Common myeloid progenitor, CD34-positive (primary cell): Measurements from ENCODE around the gene ADAP2.

Source experiments
- CTCF ChIA-PET: fragments of 350-600 bp; sonication (Branson Sonifier 250); formaldehyde crosslinking; loops from one replicate; lab custom pipeline; 2021; ENCODE audit warnings: antibody characterized with exemption; lab: Charles Lee
- POLR2A ChIA-PET: fragments of 350-600 bp; sonication (Branson Sonifier 250); formaldehyde crosslinking; loops from one replicate; lab custom pipeline; 2021; ENCODE audit warnings: antibody characterized with exemption; lab: Charles Lee
- DNase-seq, 3 donors: peaks; one replicate each; pipeline versions ENCODE4 v3.0.0 to v3.0.0-alpha.2; 2013
- H3K27ac ChIP-seq, 2 experiments: 1 replicate in 1 of 2; 2 replicates in 1 of 2; pipeline ENCODE4 v1.7.0; 2013; ENCODE audit warnings: inconsistent platforms in 2 of 2, low read length in 2 of 2, mild to moderate bottlenecking in 2 of 2, low read depth in 1 of 2, moderate library complexity in 1 of 2; ENCODE audit not compliant: severe bottlenecking in 2 of 2, insufficient read depth in 1 of 2, poor library complexity in 1 of 2
- H3K27me3 ChIP-seq, 5 experiments: replicated peaks in 2 of 5; 1 replicate in 3 of 5; 2 replicates in 2 of 5; pipeline versions ENCODE4 v1.6.1 to v1.7.0; 2013; ENCODE audit warnings: low read length in 4 of 5, mild to moderate bottlenecking in 2 of 5, moderate library complexity in 2 of 5, inconsistent platforms in 1 of 5; ENCODE audit not compliant: insufficient read depth in 5 of 5, control insufficient read depth in 4 of 5
- H3K36me3 ChIP-seq, 4 experiments: 1 replicate in 2 of 4; 2 replicates in 2 of 4; pipeline versions ENCODE4 v1.6.1 to v1.7.0; 2013; ENCODE audit warnings: low read length in 3 of 4, control low read depth in 1 of 4, mild to moderate bottlenecking in 1 of 4; ENCODE audit not compliant: control insufficient read depth in 4 of 4, insufficient read depth in 4 of 4
- H3K4me1 ChIP-seq, 4 experiments: 1 replicate in 3 of 4; 2 replicates in 1 of 4; pipeline versions ENCODE4 v1.6.1 to v1.7.1; 2013; ENCODE audit warnings: low read length in 3 of 4, mild to moderate bottlenecking in 3 of 4, control low read depth in 1 of 4, inconsistent platforms in 1 of 4, moderate library complexity in 1 of 4; ENCODE audit not compliant: control insufficient read depth in 4 of 4, insufficient read depth in 4 of 4; ENCODE audit errors: control extremely low read depth in 1 of 4
- H3K4me3 ChIP-seq, 7 experiments: 1 replicate in 4 of 7; 2 replicates in 3 of 7; pipeline versions ENCODE4 v1.5.1 to v1.7.0; 2013; ENCODE audit warnings: mild to moderate bottlenecking in 7 of 7, low read length in 6 of 7, moderate library complexity in 6 of 7, inconsistent platforms in 2 of 7, low read depth in 2 of 7, control low read depth in 1 of 7; ENCODE audit not compliant: insufficient read depth in 4 of 7, control insufficient read depth in 1 of 7; ENCODE audit errors: extremely low read depth in 1 of 7
- H3K9me3 ChIP-seq, 5 experiments: 1 replicate in 4 of 5; 2 replicates in 1 of 5; pipeline versions ENCODE4 v1.6.1 to v1.7.1; 2013; ENCODE audit warnings: low read length in 4 of 5, mild to moderate bottlenecking in 2 of 5, inconsistent platforms in 1 of 5, low read depth in 1 of 5, moderate library complexity in 1 of 5; ENCODE audit not compliant: control insufficient read depth in 4 of 5, insufficient read depth in 2 of 5; ENCODE audit errors: control extremely low read depth in 1 of 5
- WGBS: methylation state at CpG from one replicate; pipeline ENCODE4 v1.1.5; 2013; ENCODE audit not compliant: insufficient coverage; 5-methylcytosine and 5-hydroxymethylcytosine counted together

Gene ADAP2

DNA sequence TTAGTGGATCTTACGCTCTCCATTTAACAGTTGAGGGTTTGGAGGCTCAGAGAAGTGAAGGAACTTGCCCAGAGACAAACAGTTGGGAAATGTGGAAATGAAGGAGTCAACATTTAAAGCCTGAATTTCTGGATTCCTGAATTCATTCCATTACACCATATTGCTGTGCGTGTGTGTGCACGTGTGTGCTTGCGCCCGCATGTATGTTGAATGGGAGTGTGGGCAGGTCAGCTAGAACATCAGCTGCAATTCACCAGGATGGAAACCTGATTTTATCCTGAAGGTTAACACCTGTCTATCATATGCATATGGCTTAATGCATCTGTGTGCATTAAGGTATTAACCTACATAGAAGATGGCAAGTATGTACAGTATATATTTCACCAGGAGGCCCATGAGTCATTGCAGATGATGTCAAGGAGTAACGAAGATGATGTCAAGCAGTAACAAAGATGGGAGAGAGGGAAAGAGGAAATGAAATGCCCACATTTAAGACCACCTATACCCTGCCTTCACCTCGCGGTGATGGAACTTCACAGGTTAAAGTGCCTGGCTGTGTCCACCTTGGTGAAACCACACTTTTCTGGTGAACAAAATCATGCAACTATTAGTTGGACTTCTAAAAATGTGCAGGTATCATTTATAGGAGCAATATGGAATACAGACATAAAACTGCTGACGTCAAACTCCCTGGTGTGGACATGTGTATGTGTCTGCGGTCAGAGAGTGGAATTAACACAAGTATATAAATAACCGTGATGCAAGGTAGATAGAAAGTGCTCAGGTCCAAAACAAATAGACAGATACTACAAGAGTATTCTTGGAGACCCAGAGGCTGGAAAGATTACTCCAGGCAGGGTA lies 832 bp upstream of the ADAP2 start:
- WGBS = 98% methylated on average over 7 of the region's 11 CpGs

DNA sequence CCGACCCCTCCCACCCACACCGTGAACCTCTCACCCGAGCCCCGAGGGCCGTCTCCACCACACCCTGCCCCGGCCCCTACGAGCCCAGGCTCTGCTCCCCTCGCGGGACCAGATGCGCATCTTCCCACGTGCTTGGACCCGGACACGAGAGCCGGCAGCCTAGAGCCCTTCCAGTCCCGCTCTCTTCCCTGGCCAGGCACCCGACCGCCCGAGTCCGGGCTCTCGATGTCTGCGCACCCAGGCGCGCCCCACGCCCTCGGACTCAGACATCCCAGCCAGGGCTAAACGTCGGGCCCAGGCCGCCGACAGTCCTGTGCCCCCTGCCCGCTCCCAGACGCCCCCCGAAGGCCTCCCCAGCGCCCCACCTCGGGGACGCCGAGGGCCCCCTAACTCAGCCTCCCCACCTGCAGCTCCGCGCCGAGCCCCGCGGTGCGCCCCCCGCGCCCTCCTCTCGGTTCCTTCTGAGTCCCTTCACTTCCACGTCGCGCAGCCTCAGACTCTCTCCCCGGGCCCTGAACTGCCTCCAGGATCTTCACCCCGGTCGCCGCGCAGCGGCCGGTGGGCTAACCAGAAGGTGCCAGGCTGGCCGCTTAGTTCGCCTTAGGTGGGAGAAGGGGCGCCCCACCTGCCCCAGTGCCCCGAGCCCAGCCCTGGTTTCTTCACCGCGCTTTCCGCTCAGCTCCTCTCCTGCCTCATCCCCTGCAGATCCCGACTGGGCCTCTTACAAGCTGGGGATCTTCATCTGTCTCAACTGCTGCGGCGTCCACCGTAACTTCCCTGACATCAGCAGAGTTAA lies 688 bp downstream of the ADAP2 start:
- Histone ChIP-seq H3K4me1 (peaks cover 0 to 18% (median 16%) of the 10 kb centered on the region in 4 experiments), H3K27ac (no peak overlapping the region), H3K9me3 (no peaks in the 10 kb centered on the region), H3K27me3 (peaks cover 8 to 57% (median 20%) of the 10 kb centered on the region in 5 experiments), H3K4me3 (peak overlapping the region; percentile 8 to 67 (median 50)), H3K36me3 (no peaks in the 10 kb centered on the region)
- 7% methylated on average over 54 of the region's 66 CpGs for WGBS
- POLR2A ChIA-PET = interaction anchor here (0.9 kb wide), 1 partner anchor 48 kb away, joined by 4 read pairs; no protein-coding TSS in a partner anchor
- peak in 2 of 3 donors; percentile 37 to 48 for DNase-seq
- CTCF ChIA-PET = interaction anchor here (0.6 to 2.1 kb wide), 4 partner anchors 12 to 108 kb away, joined by 3 to 7 read pairs (median 3); no protein-coding TSS in a partner anchor

More for the DNA sequence above, 832 bp upstream of the ADAP2 start:
- Histone ChIP-seq H3K4me1 (peaks cover 0 to 18% (median 16%) of the 10 kb centered on the region in 4 experiments), H3K9me3 (no peaks in the 10 kb centered on the region), H3K27me3 (peaks cover 8 to 49% (median 20%) of the 10 kb centered on the region in 5 experiments), H3K4me3 (peak overlapping the region in 4 of 7 experiments; percentile 43 to 67 (median 54)), H3K27ac (no peak overlapping the region), H3K36me3 (no peaks in the 10 kb centered on the region)
- CTCF ChIA-PET = no interaction called here
- POLR2A ChIA-PET = interaction anchor here (0.5 to 0.6 kb wide), 3 partner anchors 14 to 269 kb away, joined by 3 read pairs; no protein-coding TSS in a partner anchor
- DNase-seq = no peak

DNA sequence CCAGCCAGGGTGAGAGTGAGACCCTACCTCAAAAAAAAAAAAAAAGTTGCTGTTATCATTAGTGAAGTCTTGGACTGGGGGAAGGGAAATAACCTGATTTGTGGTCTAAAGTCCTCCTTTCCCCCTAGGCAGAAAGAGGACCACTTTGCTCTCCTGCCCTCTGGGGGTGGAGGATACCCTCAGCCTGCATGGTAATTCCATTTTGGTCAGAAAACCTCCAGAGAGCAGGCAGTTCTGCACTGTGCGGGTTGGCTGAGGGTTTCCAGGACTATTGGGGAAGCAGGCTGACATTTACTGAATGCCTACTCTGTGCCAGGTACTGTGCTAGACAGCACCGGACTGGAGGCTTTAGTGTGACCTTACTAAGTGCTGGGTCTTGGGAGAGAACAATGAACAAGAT lies 2.6 kb downstream of the ADAP2 start:
- Histone ChIP-seq H3K4me3 (no peak overlapping the region), H3K4me1 (peaks cover 0 to 18% (median 16%) of the 10 kb centered on the region in 4 experiments), H3K27ac (no peak overlapping the region), H3K36me3 (no peaks in the 10 kb centered on the region), H3K27me3 (peaks cover 8 to 57% (median 20%) of the 10 kb centered on the region in 5 experiments), H3K9me3 (no peaks in the 10 kb centered on the region)
- 78% methylated on average over 1 of the region's 2 CpGs for WGBS
- ChIA-PET CTCF (interaction anchor here (2.1 kb wide), 1 partner anchor 14 kb away, joined by 7 read pairs; no protein-coding TSS in a partner anchor), POLR2A (interaction anchor here (0.6 kb wide), 1 partner anchor 36 kb away, joined by 4 read pairs; no protein-coding TSS in a partner anchor)
- peak in 2 of 3 donors; percentile 24 for DNase-seq

DNA sequence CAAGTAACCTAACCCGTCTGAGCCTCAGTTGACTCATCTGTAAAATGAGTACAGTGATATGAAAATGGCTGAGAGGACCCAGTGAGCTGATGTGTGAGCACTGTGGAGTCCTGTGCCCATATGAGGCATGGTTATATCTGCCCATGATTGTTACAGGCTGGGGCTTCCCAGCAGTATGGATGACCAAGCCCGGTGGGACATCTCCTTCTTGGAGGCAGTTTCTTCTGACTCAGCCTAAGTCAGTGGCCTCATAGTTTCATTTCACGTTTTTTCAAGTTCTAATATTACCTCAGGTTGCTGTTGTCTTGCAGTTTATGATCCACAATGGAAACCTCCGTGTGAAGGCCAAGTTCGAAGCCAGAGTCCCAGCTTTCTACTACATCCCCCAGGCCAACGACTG lies 4.8 kb downstream of the ADAP2 start:
- CTCF ChIA-PET = interaction anchor here (0.8 to 1.3 kb wide), 2 partner anchors 10 to 14 kb away, joined by 3 to 4 read pairs; no protein-coding TSS in a partner anchor
- H3K4me3 ChIP-seq = no peak overlapping the region
- H3K27ac ChIP-seq = no peak overlapping the region
- POLR2A ChIA-PET = no interaction called here
- peaks cover 0 to 14% (median 13%) of the 10 kb centered on the region in 4 experiments for H3K4me1 ChIP-seq
- no peak for DNase-seq
- H3K9me3 ChIP-seq = no peaks in the 10 kb centered on the region
- peaks cover 0 to 40% (median 12%) of the 10 kb centered on the region in 5 experiments for H3K27me3 ChIP-seq
- H3K36me3 ChIP-seq = no peaks in the 10 kb centered on the region
- WGBS = 96% methylated on average over 3 of the region's 6 CpGs

DNA sequence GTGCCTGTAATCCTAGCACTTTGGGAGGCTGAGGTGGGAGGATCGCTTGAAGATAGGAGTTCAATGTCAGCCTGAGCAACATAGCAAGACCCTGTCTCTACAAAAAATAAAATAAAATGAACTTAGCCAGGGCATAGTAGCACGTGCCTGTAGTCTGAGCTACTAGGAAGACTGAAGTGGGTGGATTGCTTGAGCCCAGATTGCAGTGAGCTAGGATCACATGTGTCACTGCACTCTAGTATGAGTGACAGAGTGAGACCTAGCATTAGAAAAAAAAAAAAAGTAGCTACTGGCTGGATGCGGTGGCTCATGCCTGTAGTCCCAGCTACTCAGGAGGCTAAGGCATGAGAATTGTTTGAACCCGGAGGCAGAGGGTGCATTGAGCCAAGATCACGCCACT lies 6.0 kb downstream of the ADAP2 start:
- WGBS = 100% methylated on average over 2 of the region's 5 CpGs
- H3K27ac ChIP-seq = no peak overlapping the region
- ChIA-PET POLR2A (no interaction called here), CTCF (interaction anchor here (0.9 to 1.3 kb wide), 2 partner anchors 9 to 21 kb away, joined by 3 read pairs; no protein-coding TSS in a partner anchor)
- H3K4me1 ChIP-seq = peaks cover 0 to 2% (median under 1%) of the 10 kb centered on the region in 4 experiments
- no peaks in the 10 kb centered on the region for H3K9me3 ChIP-seq
- peaks cover 0 to 28% (median 8%) of the 10 kb centered on the region in 5 experiments for H3K27me3 ChIP-seq
- no peak for DNase-seq
- H3K4me3 ChIP-seq = no peak overlapping the region
- no peaks in the 10 kb centered on the region for H3K36me3 ChIP-seq

DNA sequence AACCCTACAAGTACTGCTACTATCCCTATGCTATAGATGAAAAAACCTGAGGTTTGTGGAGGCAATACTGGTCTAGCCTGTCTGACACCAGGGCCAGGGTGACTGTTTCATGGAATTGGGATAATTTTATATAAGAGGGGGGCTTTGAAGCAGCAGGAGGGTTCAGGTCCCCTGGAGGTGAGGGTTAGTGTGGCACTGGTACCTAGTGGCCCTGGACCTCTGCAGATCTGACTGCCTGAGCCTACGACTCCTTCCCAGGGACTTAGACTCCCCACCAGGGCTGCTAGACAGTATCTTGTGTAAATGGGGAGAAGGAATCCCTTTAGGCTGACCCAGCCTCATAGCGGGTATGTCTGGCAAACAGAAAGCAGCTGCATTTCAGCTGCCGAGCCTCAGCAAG lies 6.8 kb downstream of the ADAP2 start:
- no peaks in the 10 kb centered on the region for H3K4me1 ChIP-seq
- WGBS = no CpG with 5 or more reads among the region's 3 CpGs
- ChIA-PET CTCF (interaction anchor here (0.9 to 1.3 kb wide), 2 partner anchors 9 to 21 kb away, joined by 3 read pairs; no protein-coding TSS in a partner anchor), POLR2A (no interaction called here)
- H3K4me3 ChIP-seq = no peak overlapping the region
- H3K9me3 ChIP-seq = no peaks in the 10 kb centered on the region
- H3K27me3 ChIP-seq = peaks cover 0 to 19% (median 6%) of the 10 kb centered on the region in 5 experiments
- no peak for DNase-seq
- H3K36me3 ChIP-seq = no peaks in the 10 kb centered on the region
- H3K27ac ChIP-seq = no peak overlapping the region
